WTC11 (cell line): ENCODE data around the gene ARHGAP4.

Experiments used
- CBFB ChIP-seq: sonication (generic); formaldehyde crosslinking; IDR thresholded peaks from 2 replicates; pipeline ENCODE4 v1.8.1; 2022; ENCODE audit warnings: mild to moderate bottlenecking, low read depth, missing genetic modification reagents
- CREB1 ChIP-seq: sonication (generic); formaldehyde crosslinking; IDR thresholded peaks from 2 replicates; pipeline ENCODE4 v1.8.0; 2023; ENCODE audit warnings: mild to moderate bottlenecking, missing genetic modification reagents
- E2F1 ChIP-seq: sonication (generic); formaldehyde crosslinking; IDR thresholded peaks from 2 replicates; pipeline ENCODE4 v1.8.0; 2022; ENCODE audit warnings: mild to moderate bottlenecking, missing genetic modification reagents
- MLX ChIP-seq: sonication (generic); formaldehyde crosslinking; IDR thresholded peaks from 2 replicates; pipeline ENCODE4 v1.8.1; 2023; ENCODE audit warnings: mild to moderate bottlenecking, missing genetic modification reagents, moderate library complexity
- NR2C2 ChIP-seq: sonication (generic); formaldehyde crosslinking; IDR thresholded peaks from 2 replicates; pipeline ENCODE4 v1.8.0; 2022; ENCODE audit warnings: mild to moderate bottlenecking, missing genetic modification reagents
- SP1 ChIP-seq: sonication (generic); formaldehyde crosslinking; conservative IDR thresholded peaks from 2 replicates; pipeline ENCODE4 v1.8.1; 2022; ENCODE audit warnings: missing genetic modification reagents
- TEAD4 ChIP-seq: sonication (generic); formaldehyde crosslinking; IDR thresholded peaks from 2 replicates; pipeline ENCODE4 v1.8.0; 2022; ENCODE audit warnings: mild to moderate bottlenecking, missing genetic modification reagents
- ZNF232 ChIP-seq: sonication (generic); formaldehyde crosslinking; IDR thresholded peaks from 2 replicates; pipeline ENCODE4 v1.8.0; 2022; ENCODE audit warnings: mild to moderate bottlenecking, missing genetic modification reagents
- TF ChIP-seq, protein P1 (sequence below): fragments of 200-600 bp; IDR thresholded peaks from 2 replicates; pipeline ENCODE4 v1.8.0; 2022; ENCODE audit warnings: antibody characterized with exemption
- TF ChIP-seq, protein P2 (sequence below): sonication (generic); formaldehyde crosslinking; IDR thresholded peaks from 2 replicates; pipeline ENCODE4 v1.8.1; 2023; ENCODE audit warnings: mild to moderate bottlenecking, moderate library complexity, missing genetic modification reagents

- TF ChIP-seq, protein P1, sequence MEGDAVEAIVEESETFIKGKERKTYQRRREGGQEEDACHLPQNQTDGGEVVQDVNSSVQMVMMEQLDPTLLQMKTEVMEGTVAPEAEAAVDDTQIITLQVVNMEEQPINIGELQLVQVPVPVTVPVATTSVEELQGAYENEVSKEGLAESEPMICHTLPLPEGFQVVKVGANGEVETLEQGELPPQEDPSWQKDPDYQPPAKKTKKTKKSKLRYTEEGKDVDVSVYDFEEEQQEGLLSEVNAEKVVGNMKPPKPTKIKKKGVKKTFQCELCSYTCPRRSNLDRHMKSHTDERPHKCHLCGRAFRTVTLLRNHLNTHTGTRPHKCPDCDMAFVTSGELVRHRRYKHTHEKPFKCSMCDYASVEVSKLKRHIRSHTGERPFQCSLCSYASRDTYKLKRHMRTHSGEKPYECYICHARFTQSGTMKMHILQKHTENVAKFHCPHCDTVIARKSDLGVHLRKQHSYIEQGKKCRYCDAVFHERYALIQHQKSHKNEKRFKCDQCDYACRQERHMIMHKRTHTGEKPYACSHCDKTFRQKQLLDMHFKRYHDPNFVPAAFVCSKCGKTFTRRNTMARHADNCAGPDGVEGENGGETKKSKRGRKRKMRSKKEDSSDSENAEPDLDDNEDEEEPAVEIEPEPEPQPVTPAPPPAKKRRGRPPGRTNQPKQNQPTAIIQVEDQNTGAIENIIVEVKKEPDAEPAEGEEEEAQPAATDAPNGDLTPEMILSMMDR: no peak
- TF ChIP-seq SP1 (CRISPR knock-in tag) (no peak), NR2C2 (no peak), ZNF232 (CRISPR knock-in tag) (no peak), TEAD4 (CRISPR knock-in tag) (no peak), E2F1 (no peak), MLX (CRISPR knock-in tag) (no peak), CBFB (CRISPR knock-in tag) (no peak), CREB1 (CRISPR knock-in tag) (no peak)
- TF ChIP-seq, protein P2, sequence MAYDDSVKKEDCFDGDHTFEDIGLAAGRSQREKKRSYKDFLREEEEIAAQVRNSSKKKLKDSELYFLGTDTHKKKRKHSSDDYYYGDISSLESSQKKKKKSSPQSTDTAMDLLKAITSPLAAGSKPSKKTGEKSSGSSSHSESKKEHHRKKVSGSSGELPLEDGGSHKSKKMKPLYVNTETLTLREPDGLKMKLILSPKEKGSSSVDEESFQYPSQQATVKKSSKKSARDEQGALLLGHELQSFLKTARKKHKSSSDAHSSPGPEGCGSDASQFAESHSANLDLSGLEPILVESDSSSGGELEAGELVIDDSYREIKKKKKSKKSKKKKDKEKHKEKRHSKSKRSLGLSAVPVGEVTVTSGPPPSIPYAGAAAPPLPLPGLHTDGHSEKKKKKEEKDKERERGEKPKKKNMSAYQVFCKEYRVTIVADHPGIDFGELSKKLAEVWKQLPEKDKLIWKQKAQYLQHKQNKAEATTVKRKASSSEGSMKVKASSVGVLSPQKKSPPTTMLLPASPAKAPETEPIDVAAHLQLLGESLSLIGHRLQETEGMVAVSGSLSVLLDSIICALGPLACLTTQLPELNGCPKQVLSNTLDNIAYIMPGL: no peak
Observed at GRCh38 chrX:153886915-153887314, 39.1 kb downstream of the ARHGAP4 start.
